HepG2 (cell line): ENCODE results near the gene NUCB1. TPM values are rescaled to one million over a fixed set of nuclear protein-coding genes. Genes with fewer than 3 reads are reported as not detected.
A peak's percentile ranks its signal among the peaks of the same experiment; 100 is the strongest.

ENCODE experiments used
- ATAC-seq: fragments of 200-7000 bp; cut with Tn5 transposase; 3 replicates; pipeline ENCODE4 v1.9.1; 2020; ENCODE audit warnings: mild to moderate bottlenecking, moderate library complexity
- Bru-seq: library from RNA; stranded (reverse); fragments of 400-500 nt; gene quantifications from one replicate; lab custom pipeline; 2021; lab: Mats Ljungman, UMichigan
- BruChase-seq, 2 experiments: library from RNA; stranded (reverse); fragments of 400-500 nt; gene quantifications; one replicate each; lab custom pipeline; 2021; lab: Mats Ljungman, UMichigan
- BruUV-seq: library from RNA; stranded (reverse); fragments of 400-500 nt; replicated peaks from 2 replicates; lab custom pipeline; 2021; lab: Mats Ljungman, UMichigan
- CTCF ChIA-PET: fragments of 300-600 bp; formaldehyde crosslinking; extraction: SDS; loops from one replicate; lab custom pipeline; 2021; ENCODE audit warnings: low total read pairs, inconsistent platforms, low intra/inter-chr PET ratio; lab: Yijun Ruan, JAX
- POLR2A ChIA-PET: fragments of 350-600 bp; sonication (Branson Sonifier 250); formaldehyde crosslinking; loops from one replicate; lab custom pipeline; 2020; ENCODE audit warnings: antibody characterized with exemption, inconsistent platforms; lab: Yijun Ruan, JAX
- DNase-seq: peaks from one replicate; pipeline ENCODE4 v3.0.0-alpha.2; 2015; ENCODE audit warnings: low spot score
- FAIRE-seq: peaks from 3 replicates; lab custom pipeline; 2011; peaks lifted over from hg19 to GRCh38; lab: Jason Lieb, UNC
- H2AFZ ChIP-seq: one replicate; pipeline ENCODE4 v1.6.1; 2011; ENCODE audit warnings: low read length, inconsistent platforms
- H3K27ac ChIP-seq: fragments of 300-600 bp; 3 replicates; pipeline ENCODE4 v1.8.0; 2011; ENCODE audit warnings: mixed run types, mild to moderate bottlenecking, mixed read lengths, low read length, inconsistent platforms; ENCODE audit not compliant: insufficient read depth; ENCODE audit errors: extremely low read length
- H3K27me3 ChIP-seq, 2 experiments: fragments of 200-600 bp in 1 of 2; 2 replicates in 1 of 2; 3 replicates in 1 of 2; pipeline versions ENCODE4 v1.6.0 to v1.8.0; 2011; ENCODE audit warnings: low read length in 2 of 2, mild to moderate bottlenecking in 2 of 2, moderate library complexity in 2 of 2, inconsistent platforms in 1 of 2; ENCODE audit not compliant: insufficient read depth in 2 of 2, control insufficient read depth in 1 of 2
- H3K36me3 ChIP-seq, 2 experiments: fragments of 200-600 bp in 1 of 2; replicated peaks in 1 of 2; 2 replicates in 1 of 2; 3 replicates in 1 of 2; pipeline versions ENCODE4 v1.5.1 to v1.8.0; 2011; ENCODE audit warnings: low read length in 2 of 2, inconsistent platforms in 1 of 2; ENCODE audit not compliant: insufficient read depth in 2 of 2, control insufficient read depth in 1 of 2
- H3K4me1 ChIP-seq: 2 replicates; pipeline ENCODE4 v1.5.1; 2012; ENCODE audit warnings: low read length, inconsistent platforms; ENCODE audit not compliant: insufficient read depth
- H3K4me2 ChIP-seq: 2 replicates; pipeline ENCODE4 v1.6.0; 2011; ENCODE audit warnings: low read depth, low read length, inconsistent platforms
- H3K4me3 ChIP-seq, 3 experiments: fragments of 200-600 bp in 1 of 3; sonication (generic), shearing (Covaris generic) in 1 of 3; replicated peaks in 1 of 3; 2 replicates each; pipeline ENCODE4 v1.5.1; 2011 to 2016; ENCODE audit warnings: low read length in 3 of 3, inconsistent platforms in 2 of 3, low read depth in 2 of 3, mild to moderate bottlenecking in 2 of 3, control low read depth in 1 of 3, mixed read lengths in 1 of 3; ENCODE audit not compliant: insufficient read depth in 1 of 3
- H3K79me2 ChIP-seq: one replicate; pipeline ENCODE4 v1.6.1; 2011; ENCODE audit warnings: low read length, inconsistent platforms; ENCODE audit not compliant: insufficient read depth
- H3K9ac ChIP-seq: 2 replicates; pipeline ENCODE4 v1.6.0; 2011; ENCODE audit warnings: mild to moderate bottlenecking, low read depth, low read length, inconsistent platforms; ENCODE audit not compliant: insufficient read depth
- H3K9me3 ChIP-seq: 2 replicates; pipeline ENCODE4 v1.5.1; 2012; ENCODE audit warnings: mild to moderate bottlenecking, low read length
- H4K20me1 ChIP-seq: 2 replicates; pipeline ENCODE4 v1.6.0; 2011; ENCODE audit warnings: inconsistent platforms, mild to moderate bottlenecking, low read length, moderate library complexity; ENCODE audit not compliant: insufficient read depth
- FOXA1 ChIP-seq, 2 experiments: fragments of 450-650 bp in 1 of 2; sonication (generic) in 1 of 2; formaldehyde crosslinking in 1 of 2; IDR thresholded peaks; 2 replicates each; pipeline versions ENCODE4 v1.4.0 to v1.6.1; 2016 to 2020; ENCODE audit warnings: missing genetic modification reagents in 1 of 2
- NFIC ChIP-seq: IDR thresholded peaks from 2 replicates; pipeline ENCODE4 v1.6.1; 2012; ENCODE audit warnings: mild to moderate bottlenecking, low read length, inconsistent platforms
- POLR2AphosphoS5 ChIP-seq: IDR thresholded peaks from 2 replicates; pipeline ENCODE4 v1.6.1; 2012; ENCODE audit warnings: low read depth, low read length
- TBL1XR1 ChIP-seq: fragments of 150-350 bp; IDR thresholded peaks from 2 replicates; pipeline ENCODE4 v1.6.1; 2014; ENCODE audit warnings: borderline replicate concordance, low read length; ENCODE audit not compliant: partially characterized antibody
- ZNF138 ChIP-seq: sonication (generic); formaldehyde crosslinking; IDR thresholded peaks from 2 replicates; pipeline ENCODE4 v1.5.0; 2020; ENCODE audit warnings: mild to moderate bottlenecking, low read depth, missing genetic modification reagents
- ZNF24 ChIP-seq: fragments of 450-650 bp; IDR thresholded peaks from 2 replicates; pipeline ENCODE4 v1.6.1; 2017; ENCODE audit warnings: antibody characterized with exemption, mild to moderate bottlenecking
- ZNF891 ChIP-seq: sonication (generic); formaldehyde crosslinking; IDR thresholded peaks from 2 replicates; pipeline ENCODE4 v1.5.0; 2020; ENCODE audit warnings: mild to moderate bottlenecking, missing genetic modification reagents
- WGBS: methylation state at CpG from one replicate; pipeline ENCODE4 v1.1.6; 2017; ENCODE audit warnings: low lambda C conversion rate; 5-methylcytosine and 5-hydroxymethylcytosine counted together
- in situ Hi-C: cut with HindIII; loops from 2 replicates; pipeline ENCODE4 v1.10.0; 2017; ENCODE audit warnings: low pct_unique_long_range_greater_than_20kb; ENCODE audit not compliant: extremely low pct_ligation_motif_present
- intact Hi-C: fragments of 100-400 bp; cut with micrococcal nuclease; formaldehyde crosslinking; loops from one replicate; pipeline ENCODE4 v1.10.0; 2022; ENCODE audit not compliant: unreplicated experiment
- long read RNA-seq, 2 experiments: library from RNA in 1 of 2; library from polyadenylated mRNA in 1 of 2; stranded (forward) in 1 of 2; unstranded in 1 of 2; transcript quantifications; one replicate each; pipeline ENCODE4 v2.0.0, GENCODE V29; 2019 to 2022
- polyA minus RNA-seq, 3 experiments: library from RNA; depleted of rRNA, polyadenylated mRNA; stranded (reverse); fragments of >200 nt; gene quantifications; 2 replicates each; pipeline ENCODE4 v1.2.3, GENCODE V29; 2011; ENCODE audit warnings: low replicate concordance in 1 of 3
- polyA plus RNA-seq, 8 experiments: library from polyadenylated mRNA; depleted of rRNA in 3 of 8; stranded (reverse) in 7 of 8; unstranded in 1 of 8; fragments of >200 nt; fragmentation: Illumina TruSeq in 4 of 8; extraction: Trizol in 4 of 8; gene quantifications; 2 replicates each; pipeline versions ENCODE4 v1.2.1 to v1.2.3, GENCODE V29; 2011 to 2016; ENCODE audit warnings: low read depth in 4 of 8, missing spikeins in 1 of 8, mixed read lengths in 1 of 8; ENCODE audit not compliant: insufficient read depth in 1 of 8
- total RNA-seq, 5 experiments: library from RNA; depleted of rRNA; stranded (reverse); fragments of >200 nt; fragmentation: Illumina TruSeq; extraction: Trizol; gene quantifications; 2 replicates each; pipeline ENCODE4 v1.2.3, GENCODE V29; 2016; ENCODE audit warnings: low read depth in 1 of 5
- TF ChIP-seq, protein P1 (sequence below): sonication (generic); formaldehyde crosslinking; IDR thresholded peaks from 2 replicates; pipeline ENCODE4 v1.9.0; 2021; ENCODE audit warnings: missing genetic modification reagents, mild to moderate bottlenecking, borderline replicate concordance
- TF ChIP-seq, protein P2 (sequence below): sonication (generic); formaldehyde crosslinking; conservative IDR thresholded peaks from 2 replicates; pipeline ENCODE4 v1.8.0; 2022; ENCODE audit warnings: mild to moderate bottlenecking, moderate library complexity, missing genetic modification reagents
- TF ChIP-seq, protein P3 (sequence below): sonication (generic); formaldehyde crosslinking; IDR thresholded peaks from 2 replicates; pipeline ENCODE4 v1.5.0; 2020; ENCODE audit warnings: missing genetic modification reagents, mild to moderate bottlenecking, borderline replicate concordance

The NUCB1 gene
- total RNA-seq (2016; rRNA removed; fragmentation: Illumina TruSeq; extraction: Trizol), result 34.3 and 82.3 TPM in 2 replicates
- total RNA-seq (2016; cell fraction: cytosol; rRNA removed; fragmentation: Illumina TruSeq; extraction: Trizol; ENCODE audit: low read depth), result 9.0 and 9.7 TPM in 2 replicates
- total RNA-seq (2016; cell fraction: insoluble cytoplasmic fraction; rRNA removed; fragmentation: Illumina TruSeq; extraction: Trizol), result 28.8 and 87.6 TPM in 2 replicates
- total RNA-seq (2016; cell fraction: membrane; rRNA removed; fragmentation: Illumina TruSeq; extraction: Trizol), result 25.3 and 25.9 TPM in 2 replicates
- 82.3 and 93.1 TPM in 2 replicates for total RNA-seq (2016; cell fraction: nucleus; rRNA removed; fragmentation: Illumina TruSeq; extraction: Trizol)
- polyA plus RNA-seq (2011; rRNA removed), result 106 and 144 TPM in 2 replicates
- polyA plus RNA-seq (2011; cell fraction: cytosol; rRNA removed), result 86.9 and 132 TPM in 2 replicates
- 169 and 200 TPM in 2 replicates for polyA plus RNA-seq (2011; cell fraction: nucleus; rRNA removed)
- polyA plus RNA-seq (2012), result 83.2 and 101 TPM in 2 replicates
- polyA plus RNA-seq (2016; cell fraction: cytosol; fragmentation: Illumina TruSeq; extraction: Trizol; ENCODE audit: low read depth), result 16.8 and 17.5 TPM in 2 replicates
- 32.3 and 40.2 TPM in 2 replicates for polyA plus RNA-seq (2016; cell fraction: insoluble cytoplasmic fraction; fragmentation: Illumina TruSeq; extraction: Trizol; ENCODE audit: low read depth)
- 25.6 and 28.2 TPM in 2 replicates for polyA plus RNA-seq (2016; cell fraction: membrane; fragmentation: Illumina TruSeq; extraction: Trizol; ENCODE audit: low read depth)
- 164 and 172 TPM in 2 replicates for polyA plus RNA-seq (2016; cell fraction: nucleus; fragmentation: Illumina TruSeq; extraction: Trizol; ENCODE audit: insufficient read depth, low read depth)
- 57.6 and 72.0 TPM in 2 replicates for polyA minus RNA-seq (2011; rRNA and poly(A)+ RNA removed; ENCODE audit: low replicate concordance)
- polyA minus RNA-seq (2011; cell fraction: cytosol; rRNA and poly(A)+ RNA removed), result 40.4 and 44.8 TPM in 2 replicates
- polyA minus RNA-seq (2011; cell fraction: nucleus; rRNA and poly(A)+ RNA removed), result 23.2 and 25.9 TPM in 2 replicates
- Bru-seq, nascent RNA, result percentile 56 among the genes with signal in this experiment
- percentile 64 among the genes with signal in this experiment for BruChase-seq, experiment 1, labeled RNA remaining after a 6-hour chase
- BruChase-seq, experiment 2, labeled RNA remaining after a 2-hour chase, result percentile 55 among the genes with signal in this experiment
- long read RNA-seq, experiment 1, transcript NUCB1-201 (13 exons, 2,668 nt), result major isoform, 61 of 104 reads
- long read RNA-seq, experiment 1, partial matches to known transcripts, result 41 of 104 reads
- long read RNA-seq, experiment 1, other reads (novel, unspliced or antisense), result 1 of 104 reads
- long read RNA-seq, experiment 2, transcript NUCB1-201 (13 exons, 2,668 nt), result major isoform, 50 of 307 reads
- long read RNA-seq, experiment 2, transcript NUCB1-212 (4 exons, 1,515 nt), result minor isoform, 20 of 307 reads
- long read RNA-seq, experiment 2, partial matches to known transcripts, result 211 of 307 reads
- long read RNA-seq, experiment 2, other reads (novel, unspliced or antisense), result 26 of 307 reads

DNA sequence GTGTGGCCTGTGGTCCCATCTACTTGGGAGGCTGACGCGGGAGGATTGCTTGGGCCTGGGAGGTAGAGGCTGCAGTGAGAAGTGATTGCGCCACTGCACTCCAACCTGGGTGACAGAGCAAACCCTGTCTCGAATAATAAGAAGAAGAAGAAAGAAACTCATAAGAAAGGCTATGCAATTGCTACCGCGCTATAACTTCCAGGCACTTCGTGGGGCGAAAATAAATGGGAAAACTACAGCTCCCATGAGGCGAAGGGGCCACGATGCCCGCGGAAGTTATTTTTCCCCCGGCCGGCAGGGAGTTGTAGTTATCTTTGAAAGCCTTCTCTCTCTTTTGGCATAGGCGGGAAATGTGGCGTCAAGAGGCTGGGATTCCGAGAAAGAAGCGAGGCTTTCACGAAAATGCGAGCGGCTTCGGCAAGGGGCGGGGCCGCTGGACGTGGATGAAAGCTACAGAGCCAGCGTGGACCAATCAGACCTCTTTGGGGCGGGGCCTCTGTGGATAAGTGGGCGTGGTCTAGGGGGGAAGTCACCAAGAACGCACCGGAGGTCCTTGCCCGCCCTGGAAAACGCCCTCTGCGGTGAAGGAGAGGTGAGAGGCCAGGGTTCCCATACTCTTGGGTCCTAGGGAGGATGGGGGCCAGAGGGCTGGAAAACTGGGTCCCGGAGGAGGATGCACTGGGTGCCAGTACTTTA is at the start of gene NUCB1:
Gene NUCB1 (plus strand): TSS at position 532 of the 696 bp plus-strand sequence. CDS start 485 bp downstream, outside the sequence.
- Histone ChIP-seq H3K9me3 (no peaks in the 10 kb centered on the region), H3K27me3 (no peaks in the 10 kb centered on the region; a peak in 1 of 5 replicates), H3K27ac (peak within 1 kb of the TSS; percentile 77), H2AFZ (peak within 1 kb of the TSS; percentile 69), H4K20me1 (no peaks in the 10 kb centered on the region), H3K79me2 (peaks cover 14% of the 10 kb centered on the region), H3K4me1 (peaks cover 44% of the 10 kb centered on the region), H3K9ac (peak within 1 kb of the TSS; percentile 84), H3K4me2 (peak within 1 kb of the TSS; percentile 80), H3K36me3 (peaks cover 2 to 7% of the 10 kb centered on the region in 2 experiments; a peak in 4 of 5 replicates), H3K4me3 (peak within 1 kb of the TSS; percentile 73 to 97 (median 96))
- peak; percentile 97 for DNase-seq
- peak; percentile 93 for FAIRE-seq
- ATAC-seq, result peak; percentile 91
- CTCF ChIA-PET, result no interaction called here
- no TSS peak for BruUV-seq
- POLR2A ChIA-PET, result interaction anchor here (0.8 to 3.1 kb wide), 17 partner anchors 16 to 281 kb away, joined by 3 to 26 read pairs (median 7); partner anchors contain the start of genes BAX, DHDH, FTL and GYS1
- in situ Hi-C loops (no loop called here), intact Hi-C loops (loop anchor here (2.0 kb wide), 1 partner anchor 63 kb away; no protein-coding TSS in a partner anchor)
- WGBS, result 2% methylated on average over 28 of the region's 34 CpGs
- TF ChIP-seq POLR2AphosphoS5 (peak; percentile 81), FOXA1 (IDR thresholded peaks at IDR 0.05) (no peak), FOXA1 (CRISPR knock-in tag; IDR thresholded peaks at IDR 0.05) (0 out of 2 replicates have a peak, but pooled peaks have one; percentile 15), TBL1XR1 (no peak), ZNF891 (CRISPR knock-in tag) (no peak), NFIC (no peak), ZNF138 (CRISPR knock-in tag) (no peak), ZNF24 (no peak)
- TF ChIP-seq, protein P1, sequence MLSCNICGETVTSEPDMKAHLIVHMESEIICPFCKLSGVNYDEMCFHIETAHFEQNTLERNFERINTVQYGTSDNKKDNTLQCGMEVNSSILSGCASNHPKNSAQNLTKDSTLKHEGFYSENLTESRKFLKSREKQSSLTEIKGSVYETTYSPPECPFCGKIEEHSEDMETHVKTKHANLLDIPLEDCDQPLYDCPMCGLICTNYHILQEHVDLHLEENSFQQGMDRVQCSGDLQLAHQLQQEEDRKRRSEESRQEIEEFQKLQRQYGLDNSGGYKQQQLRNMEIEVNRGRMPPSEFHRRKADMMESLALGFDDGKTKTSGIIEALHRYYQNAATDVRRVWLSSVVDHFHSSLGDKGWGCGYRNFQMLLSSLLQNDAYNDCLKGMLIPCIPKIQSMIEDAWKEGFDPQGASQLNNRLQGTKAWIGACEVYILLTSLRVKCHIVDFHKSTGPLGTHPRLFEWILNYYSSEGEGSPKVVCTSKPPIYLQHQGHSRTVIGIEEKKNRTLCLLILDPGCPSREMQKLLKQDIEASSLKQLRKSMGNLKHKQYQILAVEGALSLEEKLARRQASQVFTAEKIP, result no peak
- TF ChIP-seq, protein P2, sequence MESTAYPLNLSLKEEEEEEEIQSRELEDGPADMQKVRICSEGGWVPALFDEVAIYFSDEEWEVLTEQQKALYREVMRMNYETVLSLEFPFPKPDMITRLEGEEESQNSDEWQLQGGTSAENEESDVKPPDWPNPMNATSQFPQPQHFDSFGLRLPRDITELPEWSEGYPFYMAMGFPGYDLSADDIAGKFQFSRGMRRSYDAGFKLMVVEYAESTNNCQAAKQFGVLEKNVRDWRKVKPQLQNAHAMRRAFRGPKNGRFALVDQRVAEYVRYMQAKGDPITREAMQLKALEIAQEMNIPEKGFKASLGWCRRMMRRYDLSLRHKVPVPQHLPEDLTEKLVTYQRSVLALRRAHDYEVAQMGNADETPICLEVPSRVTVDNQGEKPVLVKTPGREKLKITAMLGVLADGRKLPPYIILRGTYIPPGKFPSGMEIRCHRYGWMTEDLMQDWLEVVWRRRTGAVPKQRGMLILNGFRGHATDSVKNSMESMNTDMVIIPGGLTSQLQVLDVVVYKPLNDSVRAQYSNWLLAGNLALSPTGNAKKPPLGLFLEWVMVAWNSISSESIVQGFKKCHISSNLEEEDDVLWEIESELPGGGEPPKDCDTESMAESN (CRISPR knock-in tag), result 0 out of 2 replicates have a peak, but pooled peaks have one; percentile 22
- TF ChIP-seq, protein P3, sequence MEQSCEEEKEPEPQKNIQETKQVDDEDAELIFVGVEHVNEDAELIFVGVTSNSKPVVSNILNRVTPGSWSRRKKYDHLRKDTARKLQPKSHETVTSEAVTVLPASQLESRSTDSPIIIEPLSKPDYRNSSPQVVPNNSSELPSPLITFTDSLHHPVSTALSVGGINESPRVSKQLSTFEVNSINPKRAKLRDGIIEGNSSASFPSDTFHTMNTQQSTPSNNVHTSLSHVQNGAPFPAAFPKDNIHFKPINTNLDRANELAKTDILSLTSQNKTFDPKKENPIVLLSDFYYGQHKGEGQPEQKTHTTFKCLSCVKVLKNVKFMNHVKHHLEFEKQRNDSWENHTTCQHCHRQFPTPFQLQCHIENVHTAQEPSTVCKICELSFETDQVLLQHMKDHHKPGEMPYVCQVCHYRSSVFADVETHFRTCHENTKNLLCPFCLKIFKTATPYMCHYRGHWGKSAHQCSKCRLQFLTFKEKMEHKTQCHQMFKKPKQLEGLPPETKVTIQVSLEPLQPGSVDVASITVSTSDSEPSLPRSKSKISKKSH (CRISPR knock-in tag), result no peak; the same call in 1 of the 2 replicates
